Panc1 (cell line): ENCODE results near the gene RABGAP1L. TPM values are rescaled to one million over a fixed set of nuclear protein-coding genes. Genes with fewer than 3 reads are reported as not detected.

Experiments
- ATAC-seq: fragments of 200-7000 bp; cut with Tn5 transposase; 2 replicates; pipeline ENCODE4 v1.9.1; 2020; ENCODE audit warnings: mild to moderate bottlenecking, moderate library complexity
- BruUV-seq: library from RNA; stranded (reverse); fragments of 400-500 nt; replicated peaks from 2 replicates; lab custom pipeline; 2021; lab: Mats Ljungman, UMichigan
- CTCF ChIA-PET: fragments of 300-600 bp; sonication (Branson Sonifier 250); formaldehyde crosslinking; loops from one replicate; lab custom pipeline; 2022; ENCODE audit warnings: antibody characterized with exemption; lab: Charles Lee
- POLR2A ChIA-PET: fragments of 300-600 bp; sonication (Branson Sonifier 250); formaldehyde crosslinking; loops from one replicate; lab custom pipeline; 2022; ENCODE audit warnings: antibody characterized with exemption; lab: Charles Lee
- DNase-seq: peaks from one replicate; pipeline ENCODE4 v3.0.0-alpha.2; 2010; ENCODE audit warnings: low read depth, low spot score
- H3K27ac ChIP-seq: 2 replicates; pipeline ENCODE4 v1.5.1; 2011; ENCODE audit warnings: mild to moderate bottlenecking, low read length, inconsistent platforms
- H3K27me3 ChIP-seq: fragments of 200-500 bp; sonication (Bioruptor generic); 2 replicates; pipeline ENCODE4 v1.6.0; 2014; ENCODE audit warnings: low read length, inconsistent platforms; ENCODE audit not compliant: control insufficient read depth, insufficient read depth
- H3K36me3 ChIP-seq: fragments of 200-500 bp; sonication (Bioruptor generic); 2 replicates; pipeline ENCODE4 v1.5.1; 2014; ENCODE audit warnings: inconsistent platforms, mild to moderate bottlenecking, low read length, moderate library complexity; ENCODE audit not compliant: control insufficient read depth, insufficient read depth
- H3K4me1 ChIP-seq: 2 replicates; pipeline ENCODE4 v1.5.1; 2011; ENCODE audit warnings: inconsistent platforms, mild to moderate bottlenecking, low read length, moderate library complexity; ENCODE audit not compliant: control insufficient read depth, insufficient read depth
- H3K4me3 ChIP-seq, 2 experiments: 2 replicates each; pipeline ENCODE4 v1.5.1; 2011 to 2012; ENCODE audit warnings: low read depth in 2 of 2, low read length in 2 of 2, mild to moderate bottlenecking in 2 of 2, inconsistent platforms in 1 of 2, moderate library complexity in 1 of 2
- H3K9me3 ChIP-seq: fragments of 200-500 bp; sonication (Bioruptor generic); 2 replicates; pipeline ENCODE4 v1.5.1; 2014; ENCODE audit warnings: low read depth, mild to moderate bottlenecking, inconsistent platforms, low read length, moderate library complexity; ENCODE audit not compliant: control insufficient read depth, insufficient read depth
- CTCF ChIP-seq: fragments of 450-650 bp; IDR thresholded peaks from 2 replicates; pipeline ENCODE4 v1.5.1; 2017; ENCODE audit warnings: mild to moderate bottlenecking
- POLR2AphosphoS5 ChIP-seq: IDR thresholded peaks from 2 replicates; pipeline ENCODE4 v1.6.1; 2012; ENCODE audit warnings: mild to moderate bottlenecking, low read depth, low read length, moderate library complexity
- REST ChIP-seq, 2 experiments: IDR thresholded peaks; 2 replicates each; pipeline ENCODE4 v1.6.1; 2011 to 2012; ENCODE audit warnings: low read depth in 2 of 2, control low read depth in 1 of 2, low read length in 1 of 2, mild to moderate bottlenecking in 1 of 2, moderate library complexity in 1 of 2; ENCODE audit not compliant: insufficient read depth in 1 of 2
- SIN3A ChIP-seq: IDR thresholded peaks from 2 replicates; pipeline ENCODE4 v1.6.1; 2012; ENCODE audit warnings: low read depth, mild to moderate bottlenecking, low read length, moderate library complexity, borderline replicate concordance; ENCODE audit not compliant: insufficient read depth
- TCF7L2 ChIP-seq: IDR thresholded peaks from 2 replicates; pipeline ENCODE4 v1.6.1; 2011; ENCODE audit warnings: mild to moderate bottlenecking, low read depth, low read length, inconsistent platforms
- in situ Hi-C: cut with HindIII; loops from 2 replicates; pipeline ENCODE4 v1.10.0; 2016; ENCODE audit warnings: low sequenced_read_pairs, low pct_unique_long_range_greater_than_20kb
- intact Hi-C: fragments of 100-400 bp; cut with micrococcal nuclease; formaldehyde crosslinking; loops from one replicate; pipeline ENCODE4 v1.10.0; 2022; ENCODE audit not compliant: unreplicated experiment
- total RNA-seq: library from RNA; stranded (reverse); gene quantifications from one replicate; pipeline ENCODE4 v1.2.1, GENCODE V29; 2021; ENCODE audit not compliant: unreplicated experiment

Gene RABGAP1L
- total RNA-seq, 1 experiment from 2014 or later = 37.0 TPM

DNA sequence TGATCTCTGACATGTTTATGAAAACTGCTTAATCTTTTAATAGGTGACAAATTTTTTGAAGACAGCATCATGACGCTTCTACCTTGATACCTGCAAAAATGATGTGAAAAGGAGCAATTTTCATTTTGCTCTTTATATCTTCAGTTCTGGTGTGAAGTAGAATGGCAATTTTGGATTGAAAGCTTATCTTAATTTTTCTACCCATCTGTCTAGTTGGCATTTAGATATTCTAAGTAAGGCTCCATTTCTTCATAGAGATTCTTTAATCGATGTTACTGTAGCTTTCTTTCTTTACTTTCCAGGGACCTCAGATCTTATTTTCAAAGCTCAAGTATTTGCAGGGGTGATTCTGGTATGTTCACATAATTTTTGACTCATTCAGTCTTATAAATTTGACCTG is 256.2 kb downstream of the RABGAP1L start:
- no TSS peak for BruUV-seq
- intact Hi-C loops (no loop called here), in situ Hi-C loops (no loop called here)
- H3K27me3 ChIP-seq = no peaks in the 10 kb centered on the region
- no peak overlapping the region for H3K4me3 ChIP-seq
- no peaks in the 10 kb centered on the region for H3K9me3 ChIP-seq
- DNase-seq = no peak
- ChIA-PET CTCF (no interaction called here), POLR2A (no interaction called here)
- no peaks in the 10 kb centered on the region for H3K4me1 ChIP-seq
- no peak overlapping the region for H3K27ac ChIP-seq
- TF ChIP-seq CTCF = no peak
- no peak for TF ChIP-seq SIN3A
- TF ChIP-seq REST (IDR thresholded peaks at IDR 0.05; ENCODE audit: insufficient read depth in 1 of 2, low read depth in 2 of 2, low read length in 1 of 2) = no peak
- no peak for TF ChIP-seq POLR2AphosphoS5
- no peak for TF ChIP-seq TCF7L2
- H3K36me3 ChIP-seq = no peaks in the 10 kb centered on the region
- no peak for ATAC-seq

DNA sequence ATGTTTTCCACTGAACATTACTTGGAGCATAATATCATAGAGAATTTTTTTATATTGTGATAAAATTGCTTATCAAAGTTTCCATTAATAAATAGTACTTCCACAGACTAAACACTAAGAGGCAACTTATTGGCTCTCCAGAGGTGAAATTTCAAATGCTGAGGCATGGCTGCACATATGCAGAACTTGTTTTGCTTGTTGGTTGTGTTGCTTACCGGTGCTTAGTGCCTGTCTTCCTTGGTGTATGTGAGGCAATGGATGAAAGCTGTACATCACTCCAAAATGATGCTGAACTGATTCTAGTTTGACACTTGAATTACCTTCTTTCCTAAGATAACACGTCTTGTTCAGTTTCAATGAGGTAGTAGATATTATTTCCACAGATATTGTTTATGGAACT is 258.6 kb downstream of the RABGAP1L start:
- no TSS peak for BruUV-seq
- CTCF ChIA-PET = no interaction called here
- POLR2A ChIA-PET = no interaction called here
- ATAC-seq = no peak
- H3K36me3 ChIP-seq = no peaks in the 10 kb centered on the region
- no peaks in the 10 kb centered on the region for H3K4me1 ChIP-seq
- no peaks in the 10 kb centered on the region for H3K9me3 ChIP-seq
- no peak for DNase-seq
- H3K27me3 ChIP-seq = no peaks in the 10 kb centered on the region
- intact Hi-C loops = no loop called here
- no peak overlapping the region for H3K27ac ChIP-seq
- no peak overlapping the region for H3K4me3 ChIP-seq
- in situ Hi-C loops = no loop called here
- TF ChIP-seq CTCF (no peak), TCF7L2 (no peak), POLR2AphosphoS5 (no peak), REST (IDR thresholded peaks at IDR 0.05; ENCODE audit: insufficient read depth in 1 of 2, low read depth in 2 of 2, low read length in 1 of 2) (no peak), SIN3A (no peak)
